ENCODE data around the gene GCAT.

DNA sequence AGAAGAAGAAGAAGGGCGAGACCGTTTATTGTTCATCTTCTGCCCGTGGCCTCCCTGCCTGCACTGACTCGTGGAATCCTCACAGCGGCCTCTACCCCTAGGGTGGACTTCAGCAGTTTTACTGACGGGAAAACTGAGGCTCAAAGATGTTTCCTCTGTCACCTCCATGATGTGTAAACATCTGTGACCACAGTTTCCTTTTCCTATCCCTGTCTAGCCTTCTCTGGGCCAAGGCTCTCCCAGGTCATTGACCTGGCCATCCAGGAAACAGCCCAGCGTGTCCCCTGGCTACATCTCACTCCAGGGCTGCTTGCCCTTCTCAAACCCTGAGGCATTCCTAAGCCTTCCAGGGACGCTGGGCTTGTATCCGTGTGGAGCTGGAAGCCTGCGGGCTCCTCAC lies 49.0 kb upstream of the GCAT start:
- TF ChIP-seq SIN3A (IDR thresholded peaks at IDR 0.05; ENCODE audit: borderline replicate concordance, low read depth, low read length) (no peak), EZH2 (conservative IDR thresholded peaks at IDR 0.05; ENCODE audit: low read depth, low read length) (no peak), KDM5A (IDR thresholded peaks at IDR 0.05; ENCODE audit: borderline replicate concordance, low read length) (no peak), U2AF2 (IDR thresholded peaks at IDR 0.05; ENCODE audit: low read depth, low read length) (no peak), SP1 (IDR thresholded peaks at IDR 0.05) (no peak), SP1 (CRISPR knock-in tag; IDR thresholded peaks at IDR 0.05) (no peak), POLR2AphosphoS2 (IDR thresholded peaks at IDR 0.05; ENCODE audit: low read depth, low read length) (no peak), CAMTA2 (CRISPR knock-in tag; IDR thresholded peaks at IDR 0.05; ENCODE audit: borderline replicate concordance) (no peak), POLR2AphosphoS5 (IDR thresholded peaks at IDR 0.05; ENCODE audit: low read depth, low read length) (no peak)
- TF ChIP-seq, protein P1, sequence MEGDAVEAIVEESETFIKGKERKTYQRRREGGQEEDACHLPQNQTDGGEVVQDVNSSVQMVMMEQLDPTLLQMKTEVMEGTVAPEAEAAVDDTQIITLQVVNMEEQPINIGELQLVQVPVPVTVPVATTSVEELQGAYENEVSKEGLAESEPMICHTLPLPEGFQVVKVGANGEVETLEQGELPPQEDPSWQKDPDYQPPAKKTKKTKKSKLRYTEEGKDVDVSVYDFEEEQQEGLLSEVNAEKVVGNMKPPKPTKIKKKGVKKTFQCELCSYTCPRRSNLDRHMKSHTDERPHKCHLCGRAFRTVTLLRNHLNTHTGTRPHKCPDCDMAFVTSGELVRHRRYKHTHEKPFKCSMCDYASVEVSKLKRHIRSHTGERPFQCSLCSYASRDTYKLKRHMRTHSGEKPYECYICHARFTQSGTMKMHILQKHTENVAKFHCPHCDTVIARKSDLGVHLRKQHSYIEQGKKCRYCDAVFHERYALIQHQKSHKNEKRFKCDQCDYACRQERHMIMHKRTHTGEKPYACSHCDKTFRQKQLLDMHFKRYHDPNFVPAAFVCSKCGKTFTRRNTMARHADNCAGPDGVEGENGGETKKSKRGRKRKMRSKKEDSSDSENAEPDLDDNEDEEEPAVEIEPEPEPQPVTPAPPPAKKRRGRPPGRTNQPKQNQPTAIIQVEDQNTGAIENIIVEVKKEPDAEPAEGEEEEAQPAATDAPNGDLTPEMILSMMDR (CRISPR knock-in tag; IDR thresholded peaks at IDR 0.05): no peak
- TF ChIP-seq, protein P2, sequence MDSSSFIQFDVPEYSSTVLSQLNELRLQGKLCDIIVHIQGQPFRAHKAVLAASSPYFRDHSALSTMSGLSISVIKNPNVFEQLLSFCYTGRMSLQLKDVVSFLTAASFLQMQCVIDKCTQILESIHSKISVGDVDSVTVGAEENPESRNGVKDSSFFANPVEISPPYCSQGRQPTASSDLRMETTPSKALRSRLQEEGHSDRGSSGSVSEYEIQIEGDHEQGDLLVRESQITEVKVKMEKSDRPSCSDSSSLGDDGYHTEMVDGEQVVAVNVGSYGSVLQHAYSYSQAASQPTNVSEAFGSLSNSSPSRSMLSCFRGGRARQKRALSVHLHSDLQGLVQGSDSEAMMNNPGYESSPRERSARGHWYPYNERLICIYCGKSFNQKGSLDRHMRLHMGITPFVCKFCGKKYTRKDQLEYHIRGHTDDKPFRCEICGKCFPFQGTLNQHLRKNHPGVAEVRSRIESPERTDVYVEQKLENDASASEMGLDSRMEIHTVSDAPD (CRISPR knock-in tag; IDR thresholded peaks at IDR 0.05): no peak
- TF ChIP-seq, protein P3, sequence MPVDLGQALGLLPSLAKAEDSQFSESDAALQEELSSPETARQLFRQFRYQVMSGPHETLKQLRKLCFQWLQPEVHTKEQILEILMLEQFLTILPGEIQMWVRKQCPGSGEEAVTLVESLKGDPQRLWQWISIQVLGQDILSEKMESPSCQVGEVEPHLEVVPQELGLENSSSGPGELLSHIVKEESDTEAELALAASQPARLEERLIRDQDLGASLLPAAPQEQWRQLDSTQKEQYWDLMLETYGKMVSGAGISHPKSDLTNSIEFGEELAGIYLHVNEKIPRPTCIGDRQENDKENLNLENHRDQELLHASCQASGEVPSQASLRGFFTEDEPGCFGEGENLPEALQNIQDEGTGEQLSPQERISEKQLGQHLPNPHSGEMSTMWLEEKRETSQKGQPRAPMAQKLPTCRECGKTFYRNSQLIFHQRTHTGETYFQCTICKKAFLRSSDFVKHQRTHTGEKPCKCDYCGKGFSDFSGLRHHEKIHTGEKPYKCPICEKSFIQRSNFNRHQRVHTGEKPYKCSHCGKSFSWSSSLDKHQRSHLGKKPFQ (CRISPR knock-in tag; IDR thresholded peaks at IDR 0.05; ENCODE audit: insufficient replicate concordance): no peak
- TF ChIP-seq, protein P4, sequence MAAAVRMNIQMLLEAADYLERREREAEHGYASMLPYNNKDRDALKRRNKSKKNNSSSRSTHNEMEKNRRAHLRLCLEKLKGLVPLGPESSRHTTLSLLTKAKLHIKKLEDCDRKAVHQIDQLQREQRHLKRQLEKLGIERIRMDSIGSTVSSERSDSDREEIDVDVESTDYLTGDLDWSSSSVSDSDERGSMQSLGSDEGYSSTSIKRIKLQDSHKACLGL (CRISPR knock-in tag; IDR thresholded peaks at IDR 0.05): no peak
